Measurements from ENCODE around the gene ERF. TPM values are rescaled to one million over a fixed set of nuclear protein-coding genes. Genes with fewer than 3 reads are reported as not detected.
A peak's percentile ranks its signal among the peaks of the same experiment; 100 is the strongest.

ERF gene
- total RNA-seq, 1 donor from 2014 or later = 33.5 TPM

DNA sequence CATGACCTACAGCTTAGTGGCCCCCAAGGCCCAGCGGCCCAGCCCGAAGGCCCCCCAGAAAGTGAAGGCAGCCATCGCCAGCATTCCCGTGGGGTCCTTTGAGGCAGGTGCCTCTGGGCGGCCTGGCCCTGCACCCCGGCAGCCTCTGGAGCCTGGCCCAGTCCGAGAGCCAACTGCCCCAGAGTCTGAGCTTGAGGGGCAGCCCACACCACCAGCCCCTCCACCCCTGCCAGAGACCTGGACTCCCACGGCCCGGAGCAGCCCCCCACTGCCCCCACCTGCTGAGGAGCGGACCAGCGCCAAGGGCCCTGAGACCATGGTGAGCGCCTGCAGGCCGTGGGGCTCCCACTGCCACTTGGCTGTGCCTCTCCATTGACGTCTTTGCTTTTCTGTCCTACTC lies 38.0 kb upstream of the ERF start:
- Histone ChIP-seq H3K27ac (replicated peaks) (no peak overlapping the region), H3K27me3 (ENCODE audit: low read depth) (no peaks in the 10 kb centered on the region), H3K36me3 (peaks cover 66% of the 10 kb centered on the region), H3K9me3 (replicated peaks) (no peaks in the 10 kb centered on the region), H3K4me3 (no peak overlapping the region), H3K4me1 (no peaks in the 10 kb centered on the region)
- DNase-seq = no peak
- intact Hi-C loops (cut with micrococcal nuclease) = no loop called here
- TF ChIP-seq, protein P1, sequence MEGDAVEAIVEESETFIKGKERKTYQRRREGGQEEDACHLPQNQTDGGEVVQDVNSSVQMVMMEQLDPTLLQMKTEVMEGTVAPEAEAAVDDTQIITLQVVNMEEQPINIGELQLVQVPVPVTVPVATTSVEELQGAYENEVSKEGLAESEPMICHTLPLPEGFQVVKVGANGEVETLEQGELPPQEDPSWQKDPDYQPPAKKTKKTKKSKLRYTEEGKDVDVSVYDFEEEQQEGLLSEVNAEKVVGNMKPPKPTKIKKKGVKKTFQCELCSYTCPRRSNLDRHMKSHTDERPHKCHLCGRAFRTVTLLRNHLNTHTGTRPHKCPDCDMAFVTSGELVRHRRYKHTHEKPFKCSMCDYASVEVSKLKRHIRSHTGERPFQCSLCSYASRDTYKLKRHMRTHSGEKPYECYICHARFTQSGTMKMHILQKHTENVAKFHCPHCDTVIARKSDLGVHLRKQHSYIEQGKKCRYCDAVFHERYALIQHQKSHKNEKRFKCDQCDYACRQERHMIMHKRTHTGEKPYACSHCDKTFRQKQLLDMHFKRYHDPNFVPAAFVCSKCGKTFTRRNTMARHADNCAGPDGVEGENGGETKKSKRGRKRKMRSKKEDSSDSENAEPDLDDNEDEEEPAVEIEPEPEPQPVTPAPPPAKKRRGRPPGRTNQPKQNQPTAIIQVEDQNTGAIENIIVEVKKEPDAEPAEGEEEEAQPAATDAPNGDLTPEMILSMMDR (IDR thresholded peaks at IDR 0.05; ENCODE audit: borderline replicate concordance) = no peak

DNA sequence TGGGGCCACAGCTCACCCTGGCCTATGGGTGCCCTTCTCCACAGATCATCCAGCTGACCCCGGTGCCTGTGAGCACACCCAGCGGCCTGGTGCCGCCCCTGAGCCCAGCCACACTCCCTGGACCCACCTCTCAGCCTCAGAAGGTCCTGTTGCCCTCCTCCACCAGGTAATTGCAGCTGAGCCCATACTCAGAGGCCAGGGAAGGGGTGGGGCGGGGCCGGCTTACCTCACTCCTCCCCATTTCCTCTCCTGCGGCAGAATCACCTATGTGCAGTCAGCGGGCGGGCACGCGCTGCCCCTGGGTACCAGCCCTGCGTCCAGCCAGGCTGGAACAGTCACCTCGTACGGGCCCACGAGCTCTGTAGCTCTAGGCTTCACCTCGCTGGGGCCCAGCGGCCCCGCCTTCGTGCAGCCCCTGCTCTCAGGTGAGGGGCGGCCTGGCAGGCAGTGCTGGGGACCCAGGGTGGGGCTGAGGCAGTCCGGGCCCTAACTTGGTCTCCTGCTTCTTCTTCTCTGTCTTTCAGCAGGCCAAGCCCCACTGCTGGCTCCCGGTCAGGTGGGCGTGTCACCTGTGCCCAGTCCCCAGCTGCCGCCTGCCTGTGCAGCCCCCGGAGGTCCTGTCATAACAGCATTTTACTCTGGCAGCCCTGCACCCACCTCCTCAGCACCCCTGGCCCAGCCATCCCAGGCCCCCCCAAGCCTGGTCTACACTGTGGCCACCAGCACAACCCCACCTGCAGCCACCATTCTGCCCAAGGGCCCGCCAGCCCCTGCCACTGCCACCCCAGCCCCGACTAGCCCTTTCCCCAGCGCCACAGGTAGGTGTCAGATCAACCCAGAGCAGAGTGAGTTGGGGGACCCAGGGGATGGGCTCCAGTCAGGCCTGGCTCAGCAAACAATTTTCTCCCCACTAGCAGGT lies 37.4 kb upstream of the ERF start:
- no peak for DNase-seq
- H3K36me3 ChIP-seq = peaks cover 72% of the 10 kb centered on the region
- TF ChIP-seq, protein P1 (IDR thresholded peaks at IDR 0.05; ENCODE audit: borderline replicate concordance) = no peak
- no peak overlapping the region for H3K27ac ChIP-seq (replicated peaks)
- no peak overlapping the region for H3K4me3 ChIP-seq
- no peaks in the 10 kb centered on the region for H3K9me3 ChIP-seq (replicated peaks)
- no peaks in the 10 kb centered on the region for H3K27me3 ChIP-seq (ENCODE audit: low read depth)
- intact Hi-C loops (cut with micrococcal nuclease) = no loop called here
- no peaks in the 10 kb centered on the region for H3K4me1 ChIP-seq

DNA sequence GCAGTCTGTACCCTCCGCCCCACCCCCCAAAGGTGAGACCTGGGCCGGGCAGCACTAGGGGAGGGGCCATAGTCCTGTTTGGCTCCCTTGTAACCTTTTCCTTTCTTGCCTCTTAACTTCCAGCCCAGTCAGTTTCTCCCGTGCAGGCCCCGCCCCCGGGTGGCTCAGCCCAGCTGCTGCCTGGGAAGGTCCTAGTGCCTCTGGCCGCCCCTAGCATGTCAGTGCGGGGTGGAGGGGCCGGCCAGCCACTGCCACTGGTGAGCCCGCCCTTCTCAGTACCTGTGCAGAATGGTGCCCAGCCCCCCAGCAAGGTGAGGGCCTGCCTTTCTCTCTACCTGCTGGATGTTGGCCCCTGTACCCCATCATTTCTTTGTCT lies 36.5 kb upstream of the ERF start:
- DNase-seq = no peak
- H3K4me3 ChIP-seq = no peak overlapping the region
- intact Hi-C loops (cut with micrococcal nuclease) = no loop called here
- H3K9me3 ChIP-seq (replicated peaks) = no peaks in the 10 kb centered on the region
- H3K4me1 ChIP-seq = peaks cover 7% of the 10 kb centered on the region
- H3K36me3 ChIP-seq = peaks cover 79% of the 10 kb centered on the region
- no peak overlapping the region for H3K27ac ChIP-seq (replicated peaks)
- TF ChIP-seq, protein P1 (IDR thresholded peaks at IDR 0.05; ENCODE audit: borderline replicate concordance) = no peak
- no peaks in the 10 kb centered on the region for H3K27me3 ChIP-seq (ENCODE audit: low read depth)

DNA sequence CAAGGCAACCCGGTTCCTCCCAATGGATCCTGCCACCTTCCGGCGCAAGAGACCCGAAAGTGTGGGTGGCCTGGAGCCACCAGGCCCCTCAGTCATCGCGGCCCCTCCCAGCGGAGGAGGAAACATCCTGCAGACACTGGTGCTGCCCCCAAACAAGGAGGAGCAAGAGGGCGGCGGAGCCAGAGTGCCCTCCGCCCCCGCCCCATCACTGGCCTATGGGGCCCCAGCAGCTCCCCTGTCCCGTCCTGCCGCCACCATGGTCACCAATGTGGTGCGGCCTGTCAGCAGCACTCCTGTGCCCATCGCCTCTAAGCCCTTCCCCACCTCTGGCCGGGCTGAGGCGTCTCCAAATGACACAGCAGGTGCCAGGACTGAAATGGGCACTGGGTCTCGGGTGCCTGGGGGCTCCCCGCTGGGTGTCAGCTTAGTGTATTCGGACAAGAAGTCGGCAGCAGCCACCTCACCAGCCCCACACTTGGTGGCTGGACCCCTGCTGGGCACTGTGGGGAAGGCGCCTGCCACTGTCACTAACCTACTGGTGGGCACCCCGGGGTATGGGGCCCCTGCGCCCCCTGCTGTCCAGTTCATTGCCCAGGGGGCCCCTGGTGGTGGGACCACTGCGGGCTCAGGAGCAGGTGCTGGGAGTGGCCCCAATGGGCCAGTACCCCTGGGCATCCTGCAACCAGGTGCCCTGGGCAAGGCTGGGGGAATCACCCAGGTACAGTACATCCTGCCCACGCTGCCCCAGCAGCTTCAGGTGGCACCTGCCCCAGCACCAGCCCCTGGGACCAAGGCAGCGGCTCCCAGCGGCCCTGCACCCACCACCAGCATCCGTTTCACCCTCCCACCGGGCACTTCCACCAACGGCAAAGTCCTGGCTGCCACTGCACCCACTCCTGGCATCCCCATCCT lies 35.9 kb upstream of the ERF start:
- Histone ChIP-seq H3K27me3 (ENCODE audit: low read depth) (no peaks in the 10 kb centered on the region), H3K27ac (replicated peaks) (no peak overlapping the region), H3K4me3 (no peak overlapping the region), H3K9me3 (replicated peaks) (no peaks in the 10 kb centered on the region), H3K4me1 (peaks cover 13% of the 10 kb centered on the region), H3K36me3 (peaks cover 79% of the 10 kb centered on the region)
- intact Hi-C loops (cut with micrococcal nuclease) = no loop called here
- TF ChIP-seq, protein P1 (IDR thresholded peaks at IDR 0.05; ENCODE audit: borderline replicate concordance) = peak; percentile 49
- no peak for DNase-seq

DNA sequence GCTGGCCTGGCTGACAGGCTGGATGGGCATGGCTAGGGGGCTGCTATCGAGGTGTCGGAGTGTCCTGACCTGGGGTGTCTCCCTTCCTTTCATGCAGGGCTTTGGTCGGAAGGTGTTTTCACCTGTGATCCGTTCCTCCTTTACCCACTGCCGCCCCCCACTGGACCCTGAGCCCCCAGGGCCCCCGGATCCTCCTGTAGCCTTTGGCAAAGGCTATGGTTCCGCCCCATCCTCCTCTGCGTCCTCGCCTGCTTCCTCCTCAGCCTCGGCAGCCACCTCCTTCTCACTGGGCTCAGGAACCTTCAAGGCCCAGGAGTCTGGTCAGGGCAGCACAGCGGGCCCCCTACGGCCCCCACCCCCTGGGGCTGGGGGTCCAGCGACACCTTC lies 35.2 kb upstream of the ERF start:
- Histone ChIP-seq H3K27me3 (ENCODE audit: low read depth) (no peaks in the 10 kb centered on the region), H3K27ac (replicated peaks) (no peak overlapping the region), H3K4me1 (peaks cover 20% of the 10 kb centered on the region), H3K9me3 (replicated peaks) (no peaks in the 10 kb centered on the region), H3K36me3 (peaks cover 79% of the 10 kb centered on the region), H3K4me3 (no peak overlapping the region)
- DNase-seq = no peak
- TF ChIP-seq, protein P1 (IDR thresholded peaks at IDR 0.05; ENCODE audit: borderline replicate concordance) = no peak
- intact Hi-C loops (cut with micrococcal nuclease) = no loop called here
